Right cardiac atrium (tissue), 5 donors: ENCODE measurements around the gene FAM186B. TPM values are rescaled to one million over a fixed set of nuclear protein-coding genes. Genes with fewer than 3 reads are reported as not detected.

Source experiments
- ATAC-seq, 2 donors: fragments of 200-7000 bp; cut with Tn5 transposase; one replicate each; pipeline versions ENCODE4 v1.8.0 to v1.9.1; 2020; ENCODE audit warnings: moderate library complexity in 2 of 2, mild to moderate bottlenecking in 1 of 2
- DNase-seq, 3 donors: peaks; one replicate each; pipeline ENCODE4 v3.0.0-alpha.2; 2020
- H3K27ac ChIP-seq: one replicate; pipeline ENCODE4 v1.5.1; 2013; ENCODE audit warnings: mild to moderate bottlenecking, low read length, control low read depth, moderate library complexity
- H3K27me3 ChIP-seq: one replicate; pipeline ENCODE4 v1.6.1; 2013; ENCODE audit not compliant: control insufficient read depth, insufficient read depth
- H3K4me1 ChIP-seq: one replicate; pipeline ENCODE4 v1.6.1; 2013; ENCODE audit warnings: low read length; ENCODE audit not compliant: control insufficient read depth, insufficient read depth
- H3K4me3 ChIP-seq: one replicate; pipeline ENCODE4 v1.5.1; 2013; ENCODE audit warnings: low read length, control low read depth
- H3K9me3 ChIP-seq: one replicate; pipeline ENCODE4 v1.6.1; 2013; ENCODE audit warnings: low read length; ENCODE audit not compliant: control insufficient read depth
- WGBS: extraction: QIAGEN DNeasy Blood & Tissue Kit; methylation state at CpG from one replicate; pipeline ENCODE4 v1.1.7; 2013; 5-methylcytosine and 5-hydroxymethylcytosine counted together
- intact Hi-C, 4 donors: fragments of 100-400 bp; cut with DNase I; formaldehyde crosslinking; loops; one replicate each; pipeline versions ENCODE4 v1.11.0 to v1.14.0; 2022 to 2023
- polyA plus RNA-seq: library from polyadenylated mRNA; stranded (reverse); fragments of 200-250 nt; gene quantifications from one replicate; pipeline ENCODE4 v1.2.3, GENCODE V29; 2013
- total RNA-seq, 4 donors: library from RNA; stranded (reverse); fragmentation: NEBNext Ultra II Directional; extraction: Animal tissue kit (Norgen Biotek cat#: 25700); gene quantifications; one replicate each; pipeline ENCODE4 v1.2.1, GENCODE V29; 2021
- donor health status: healthy with polysubstance abuse.
- donor health status: DM: no; HTN: yes; CAD: no.
- donor health status: DM: no; HTN: no; CAD: no.
- donor health status: DM: no; HTN: yes; CAD: no; lungs with severe emphysema.
- donor health status: DM: yes; HTN: yes; CAD: no.

FAM186B gene
- total and polyA plus RNA-seq, 5 donors: 0.16 to 0.74 (median 0.24) TPM

- no peak overlapping the region for H3K4me3 ChIP-seq
- no peaks in the 10 kb centered on the region for H3K27me3 ChIP-seq
- DNase-seq (peak in 2 of 3 donors; percentile 37 to 76), ATAC-seq (peak; percentile 53 to 71)
- intact Hi-C loops: loop anchor here in 2 of 4 donors (5.0 to 10.0 kb wide), 2 partner anchors 39 to 228 kb away; partner anchors contain the start of gene PRPF40B (in 1 of the 2)
- no peak overlapping the region for H3K27ac ChIP-seq
- 32% methylated on average over 4 of the region's 4 CpGs for WGBS
- H3K9me3 ChIP-seq: no peaks in the 10 kb centered on the region
- H3K4me1 ChIP-seq: peaks cover 12% of the 10 kb centered on the region
Measured at GRCh38 chr12:49582850-49583249, 22.6 kb downstream of the FAM186B start.

DNA sequence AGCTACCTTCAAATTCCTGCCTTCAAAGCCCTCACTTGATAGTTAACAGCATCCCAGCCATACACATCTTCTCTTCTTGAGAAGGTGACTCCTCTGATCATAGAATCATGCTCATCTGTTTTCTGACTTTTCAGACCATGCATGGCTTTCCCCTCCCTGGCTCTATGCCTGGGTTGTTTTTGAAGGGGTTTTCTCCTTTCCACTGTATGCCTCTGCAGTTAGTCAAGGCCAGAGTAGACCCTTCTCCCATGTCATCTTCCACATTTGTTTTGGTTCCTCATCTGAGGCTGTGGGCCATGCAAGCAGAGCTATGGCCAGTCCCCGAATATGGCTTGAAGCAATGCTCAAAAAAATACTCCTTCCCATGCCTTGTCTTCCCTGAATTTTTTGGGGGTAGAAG is 23.2 kb downstream of the FAM186B start:
- ATAC-seq (no peak), DNase-seq (no peak)
- H3K9me3 ChIP-seq: no peaks in the 10 kb centered on the region
- no peak overlapping the region for H3K27ac ChIP-seq
- intact Hi-C loops: loop anchor here in 2 of 4 donors (5.0 to 10.0 kb wide), 2 partner anchors 40 to 227 kb away; partner anchors contain the start of gene PRPF40B (in 1 of the 2)
- 79% methylated on average over 1 of the region's 1 CpG for WGBS
- H3K27me3 ChIP-seq: no peaks in the 10 kb centered on the region
- peaks cover 12% of the 10 kb centered on the region for H3K4me1 ChIP-seq
- H3K4me3 ChIP-seq: no peak overlapping the region

- H3K4me3 ChIP-seq: no peak overlapping the region
- H3K27ac ChIP-seq: peak overlapping the region; percentile 42
- peak; percentile 68 to 77 for ATAC-seq
- WGBS: 31% methylated on average over 8 of the region's 8 CpGs
- H3K9me3 ChIP-seq: no peaks in the 10 kb centered on the region
- peaks cover 12% of the 10 kb centered on the region for H3K4me1 ChIP-seq
- H3K27me3 ChIP-seq: no peaks in the 10 kb centered on the region
- peak; percentile 76 to 89 (median 83) for DNase-seq
- intact Hi-C loops: loop anchor here in 2 of 4 donors (5.0 to 10.0 kb wide), 2 partner anchors 41 to 226 kb away; partner anchors contain the start of gene PRPF40B (in 1 of the 2)
Measured at GRCh38 chr12:49580572-49581535, 24.6 kb downstream of the FAM186B start.

- intact Hi-C loops: no loop called here
- Histone ChIP-seq H3K4me3 (no peak overlapping the region), H3K4me1 (peaks cover 8% of the 10 kb centered on the region), H3K27ac (no peak overlapping the region), H3K9me3 (no peaks in the 10 kb centered on the region), H3K27me3 (no peaks in the 10 kb centered on the region)
- ATAC-seq (no peak), DNase-seq (no peak)
- WGBS: 82% methylated on average over 13 of the region's 13 CpGs
Measured at GRCh38 chr12:49578471-49579112, 26.8 kb downstream of the FAM186B start.

GRCh38 chr12:49577589-49578315 is 27.7 kb downstream of the FAM186B start:
- H3K27me3 ChIP-seq: no peaks in the 10 kb centered on the region
- WGBS: 60% methylated on average over 9 of the region's 9 CpGs
- H3K9me3 ChIP-seq: no peaks in the 10 kb centered on the region
- ATAC-seq (no peak), DNase-seq (no peak)
- no peak overlapping the region for H3K27ac ChIP-seq
- no peak overlapping the region for H3K4me3 ChIP-seq
- intact Hi-C loops: no loop called here
- peaks cover 6% of the 10 kb centered on the region for H3K4me1 ChIP-seq

DNA sequence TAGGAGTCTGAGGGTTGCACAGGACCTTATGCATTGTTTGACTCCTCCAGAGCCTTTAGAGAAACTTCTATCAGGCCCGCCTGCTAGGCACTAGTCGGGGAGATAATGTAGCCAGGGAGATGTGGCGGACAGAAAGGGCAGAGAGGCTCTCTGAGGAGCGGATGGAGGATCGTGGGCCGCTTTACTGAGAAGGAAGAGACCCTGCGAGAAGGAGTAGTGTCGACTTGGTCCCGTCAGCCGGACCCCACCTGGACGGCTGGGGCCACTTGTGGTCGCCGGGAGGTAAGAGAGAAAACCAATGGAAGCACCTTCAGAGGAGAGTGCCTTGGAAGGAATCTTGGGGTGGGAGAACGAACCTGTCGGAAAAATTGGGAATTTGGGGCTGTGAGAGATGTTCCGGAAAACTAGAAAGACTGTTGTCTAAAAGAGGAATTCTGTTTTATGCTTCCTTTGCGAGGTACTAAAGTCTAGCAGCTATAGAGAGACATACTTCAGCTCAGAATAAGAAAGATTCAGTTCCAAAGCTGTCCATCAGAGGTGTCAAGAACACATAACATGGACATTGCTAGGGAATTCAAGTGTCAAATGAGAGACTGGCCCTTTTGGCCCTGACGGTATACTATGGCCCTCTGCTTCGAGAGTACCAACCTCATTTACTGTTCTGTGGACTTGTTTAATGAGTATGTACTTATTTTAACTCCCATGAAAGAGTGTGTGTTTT is 36.8 kb downstream of the FAM186B start:
- Histone ChIP-seq H3K27me3 (no peaks in the 10 kb centered on the region), H3K9me3 (no peaks in the 10 kb centered on the region), H3K4me3 (peak overlapping the region; percentile 95), H3K27ac (peak overlapping the region; percentile 25), H3K4me1 (peaks cover 10% of the 10 kb centered on the region)
- ATAC-seq: no peak
- intact Hi-C loops: no loop called here
- WGBS: 2% methylated on average over 19 of the region's 19 CpGs
- DNase-seq: no peak

DNA sequence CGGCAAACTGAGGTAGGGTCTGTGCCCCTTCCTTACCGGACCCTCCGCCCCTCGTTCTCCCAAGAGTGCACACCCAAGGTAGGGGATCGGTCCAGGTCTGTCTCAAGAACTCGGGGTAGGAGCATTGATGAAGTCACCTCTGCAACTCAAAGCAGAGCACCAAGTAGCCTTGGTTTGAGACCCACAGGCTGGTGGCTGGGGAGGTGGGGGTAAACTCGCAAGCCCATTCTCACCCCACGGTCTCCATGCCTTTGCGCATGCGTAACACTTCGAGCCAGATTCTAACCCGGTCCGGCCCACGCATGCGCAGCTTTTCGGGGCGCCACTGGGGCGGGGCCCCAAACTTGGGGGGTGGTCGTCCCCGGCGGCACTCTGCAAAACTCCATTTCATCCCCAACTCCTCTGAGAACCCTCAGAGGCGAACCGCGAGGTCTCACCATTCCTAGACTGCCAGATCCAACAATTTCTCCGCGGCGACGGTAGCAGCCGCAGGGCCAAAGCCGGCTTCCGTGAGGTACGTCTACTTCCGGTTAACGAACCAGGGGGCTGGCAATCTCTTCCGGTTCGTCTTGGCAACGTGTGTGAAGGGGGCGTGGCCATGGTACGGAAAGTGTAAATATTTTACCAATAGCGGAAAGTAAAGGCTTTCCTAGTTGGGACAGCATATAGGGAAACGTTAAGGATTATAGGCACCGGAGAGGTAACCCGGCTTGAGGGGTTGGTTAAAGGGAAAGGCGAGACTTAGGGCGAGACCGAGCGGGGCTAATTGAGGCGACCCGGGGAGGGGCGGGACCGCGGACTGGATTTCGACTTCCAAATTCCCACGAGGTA is 37.6 kb downstream of the FAM186B start, which contains the start of gene MCRS1:
Gene MCRS1 (minus strand): TSS at position 532 of the 831 bp plus-strand sequence. CDS start 1,411 bp downstream, outside the sequence.
- under 1% methylated on average over 54 of the region's 54 CpGs for WGBS
- H3K4me1 ChIP-seq: peaks cover 10% of the 10 kb centered on the region

DNA sequence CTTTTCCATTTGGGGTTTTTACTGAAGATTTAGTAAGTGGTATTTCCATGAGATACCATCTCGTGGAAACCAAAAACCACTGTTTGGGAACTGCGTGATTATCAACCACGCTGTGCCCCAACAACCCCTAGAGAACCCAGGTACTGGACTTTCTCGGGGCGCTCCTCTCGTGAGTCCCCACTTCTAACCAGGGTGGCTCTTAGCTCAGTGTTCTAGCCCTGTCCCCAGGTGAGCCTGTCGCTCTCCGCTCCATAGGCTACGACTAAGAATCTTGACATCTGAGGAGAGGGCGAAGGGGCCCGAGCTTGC is 38.2 kb downstream of the FAM186B start:
- ATAC-seq (peak; percentile 2 to 16), DNase-seq (no peak)
- Histone ChIP-seq H3K9me3 (no peaks in the 10 kb centered on the region), H3K4me1 (peaks cover 10% of the 10 kb centered on the region), H3K27me3 (no peaks in the 10 kb centered on the region), H3K4me3 (peak overlapping the region; percentile 95), H3K27ac (peak overlapping the region; percentile 68)
- WGBS: 6% methylated on average over 11 of the region's 11 CpGs
- intact Hi-C loops: no loop called here

More for the DNA sequence above, 37.6 kb downstream of the FAM186B start, which contains the start of gene MCRS1:
- peak within 1 kb of the TSS; percentile 68 for H3K27ac ChIP-seq
- ATAC-seq: peak; percentile 87 to 89
- peak within 1 kb of the TSS; percentile 95 for H3K4me3 ChIP-seq
- no peaks in the 10 kb centered on the region for H3K27me3 ChIP-seq
- intact Hi-C loops: no loop called here
- DNase-seq: peak; percentile 88 to 94 (median 93)
- no peaks in the 10 kb centered on the region for H3K9me3 ChIP-seq

DNA sequence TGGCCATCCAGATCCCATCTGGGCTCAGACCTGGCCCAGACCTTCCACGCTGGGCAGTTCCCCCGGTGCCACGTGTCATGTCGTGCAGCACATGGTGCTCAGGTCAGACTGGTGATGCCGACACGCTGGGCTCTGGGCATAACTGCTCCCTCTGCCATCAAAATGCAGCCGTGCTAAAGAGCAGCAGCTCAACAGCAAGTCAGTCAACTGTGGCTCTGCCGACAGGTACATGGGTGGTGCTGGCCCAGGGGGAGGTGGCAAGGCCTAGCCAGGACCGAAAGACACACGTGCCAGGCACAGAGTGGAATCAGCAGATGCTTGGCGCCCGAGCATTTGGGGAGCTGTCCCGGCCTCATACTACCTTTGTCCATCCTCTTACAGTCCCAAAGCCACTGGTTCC is 39.1 kb downstream of the FAM186B start:
- DNase-seq: no peak
- Histone ChIP-seq H3K9me3 (no peaks in the 10 kb centered on the region), H3K27me3 (no peaks in the 10 kb centered on the region), H3K27ac (peak overlapping the region; percentile 68), H3K4me3 (no peak overlapping the region), H3K4me1 (peaks cover 10% of the 10 kb centered on the region)
- no peak for ATAC-seq
- intact Hi-C loops: no loop called here
- 93% methylated on average over 13 of the region's 13 CpGs for WGBS
